Nephron (organoid): ENCODE data around the gene EGLN3.
A peak's percentile ranks its signal among the peaks of the same experiment; 100 is the strongest.

Source experiments
- H3K27ac Mint-ChIP-seq, 3 experiments: 2 replicates each; pipeline ENCODE4 v1.8.0; 2020; ENCODE audit warnings: mixed read lengths in 3 of 3, mild to moderate bottlenecking in 2 of 3, moderate library complexity in 1 of 3
- H3K27me3 Mint-ChIP-seq: 2 replicates; pipeline ENCODE4 v1.8.0; 2021; ENCODE audit warnings: low read depth, mild to moderate bottlenecking, moderate library complexity, mixed read lengths
- H3K36me3 Mint-ChIP-seq: 2 replicates; pipeline ENCODE4 v1.8.0; 2020; ENCODE audit warnings: low read depth, mixed read lengths
- H3K4me1 Mint-ChIP-seq: 2 replicates; pipeline ENCODE4 v1.8.0; 2020; ENCODE audit warnings: mixed read lengths
- H3K4me3 Mint-ChIP-seq, 3 experiments: 2 replicates each; pipeline ENCODE4 v1.8.0; 2020; ENCODE audit warnings: mild to moderate bottlenecking in 3 of 3, mixed read lengths in 3 of 3, moderate library complexity in 2 of 3
- H3K9me3 Mint-ChIP-seq: 2 replicates; pipeline ENCODE4 v1.8.0; 2020; ENCODE audit warnings: mixed read lengths
- CTCF ChIP-seq, 3 experiments: fragments of 200-600 bp; sonication (generic); IDR thresholded peaks; one replicate each; pipeline ENCODE4 v1.5.0; 2021; ENCODE audit warnings: antibody characterized with exemption in 3 of 3; ENCODE audit not compliant: unreplicated experiment in 3 of 3

The EGLN3 gene

GRCh38 chr14:33909380-33910084, 41.3 kb downstream of the EGLN3 start:
- H3K27me3 Mint-ChIP-seq = peaks cover 5% of the 10 kb centered on the region
- H3K27ac Mint-ChIP-seq = peak overlapping the region in 1 of 3 experiments; percentile 79
- no peak for TF ChIP-seq CTCF (IDR thresholded peaks at IDR 0.05; ENCODE audit: unreplicated experiment in 3 of 3)
- no peaks in the 10 kb centered on the region for H3K4me1 Mint-ChIP-seq
- H3K9me3 Mint-ChIP-seq = no peaks in the 10 kb centered on the region
- no peak overlapping the region for H3K4me3 Mint-ChIP-seq
- no peaks in the 10 kb centered on the region for H3K36me3 Mint-ChIP-seq

- TF ChIP-seq CTCF (IDR thresholded peaks at IDR 0.05; ENCODE audit: unreplicated experiment in 3 of 3) = peak in 1 of 3 experiments; percentile 9
- no peak overlapping the region for H3K4me3 Mint-ChIP-seq
- H3K4me1 Mint-ChIP-seq = no peaks in the 10 kb centered on the region
- no peaks in the 10 kb centered on the region for H3K9me3 Mint-ChIP-seq
- H3K27me3 Mint-ChIP-seq = peaks cover 5% of the 10 kb centered on the region
- peak overlapping the region in 1 of 3 experiments; percentile 79 for H3K27ac Mint-ChIP-seq
- H3K36me3 Mint-ChIP-seq = no peaks in the 10 kb centered on the region
Observed at GRCh38 chr14:33908540-33909223, 42.2 kb downstream of the EGLN3 start.

GRCh38 chr14:33906968-33907367, 43.9 kb downstream of the EGLN3 start:
- no peak for TF ChIP-seq CTCF (IDR thresholded peaks at IDR 0.05; ENCODE audit: unreplicated experiment in 3 of 3)
- no peaks in the 10 kb centered on the region for H3K36me3 Mint-ChIP-seq
- no peaks in the 10 kb centered on the region for H3K4me1 Mint-ChIP-seq
- no peak overlapping the region for H3K4me3 Mint-ChIP-seq
- H3K27ac Mint-ChIP-seq = no peak overlapping the region
- no peaks in the 10 kb centered on the region for H3K9me3 Mint-ChIP-seq
- peaks cover 5% of the 10 kb centered on the region for H3K27me3 Mint-ChIP-seq

- Mint-ChIP-seq H3K9me3 (no peaks in the 10 kb centered on the region), H3K4me1 (no peaks in the 10 kb centered on the region), H3K36me3 (no peaks in the 10 kb centered on the region), H3K27ac (no peak overlapping the region), H3K4me3 (no peak overlapping the region), H3K27me3 (peaks cover 5% of the 10 kb centered on the region)
- TF ChIP-seq CTCF (IDR thresholded peaks at IDR 0.05; ENCODE audit: unreplicated experiment in 3 of 3) = no peak
Observed at GRCh38 chr14:33904609-33905008, 46.3 kb downstream of the EGLN3 start.

GRCh38 chr14:33903369-33903768, 47.5 kb downstream of the EGLN3 start:
- H3K9me3 Mint-ChIP-seq = no peaks in the 10 kb centered on the region
- H3K4me3 Mint-ChIP-seq = no peak overlapping the region
- H3K27me3 Mint-ChIP-seq = peaks cover 5% of the 10 kb centered on the region
- no peaks in the 10 kb centered on the region for H3K4me1 Mint-ChIP-seq
- no peaks in the 10 kb centered on the region for H3K36me3 Mint-ChIP-seq
- no peak overlapping the region for H3K27ac Mint-ChIP-seq
- TF ChIP-seq CTCF (IDR thresholded peaks at IDR 0.05; ENCODE audit: unreplicated experiment in 3 of 3) = no peak

GRCh38 chr14:33902363-33902762, 48.5 kb downstream of the EGLN3 start:
- TF ChIP-seq CTCF (IDR thresholded peaks at IDR 0.05; ENCODE audit: unreplicated experiment in 3 of 3) = no peak
- Mint-ChIP-seq H3K27ac (no peak overlapping the region), H3K4me3 (no peak overlapping the region), H3K9me3 (no peaks in the 10 kb centered on the region), H3K36me3 (no peaks in the 10 kb centered on the region), H3K4me1 (no peaks in the 10 kb centered on the region), H3K27me3 (peaks cover 5% of the 10 kb centered on the region)
